Effector CD4-positive, alpha-beta T cell (primary cell): ENCODE results near the gene BEND4.

ENCODE experiments used
- DNase-seq: peaks from one replicate; pipeline ENCODE4 v3.0.0-alpha.2; 2020

BEND4 gene

DNA sequence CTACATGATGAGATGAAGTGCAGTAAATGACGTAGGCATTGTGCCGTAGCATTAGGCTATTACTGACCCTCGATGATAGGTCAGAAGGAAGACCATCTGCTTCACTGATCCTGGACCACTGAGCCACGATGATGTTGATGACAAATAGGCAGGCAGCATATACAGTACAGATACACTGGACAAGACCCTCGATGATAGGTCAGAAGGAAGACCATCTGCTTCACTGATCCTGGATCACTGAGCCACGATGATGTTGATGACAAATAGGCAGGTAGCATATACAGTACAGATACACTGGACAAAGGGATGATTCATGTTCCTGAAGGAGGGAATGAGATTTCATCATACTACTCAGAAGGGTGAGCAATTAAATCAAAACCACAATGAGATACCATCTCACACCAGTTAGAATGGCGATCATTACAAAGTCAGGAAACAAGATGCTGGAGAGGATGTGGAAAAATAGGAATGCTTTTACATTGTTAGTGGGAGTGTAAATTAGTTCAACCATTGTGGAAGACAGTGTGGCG, 50.9 kb downstream of the BEND4 start:
- DNase-seq = no peak

- no peak for DNase-seq
These were observed 64.1 kb downstream of the BEND4 start for GRCh38 chr4:42088386-42088785.

- no peak for DNase-seq
These were observed 68.6 kb downstream of the BEND4 start for GRCh38 chr4:42083816-42084215.

- DNase-seq = no peak
These were observed 72.1 kb downstream of the BEND4 start for GRCh38 chr4:42080306-42080705.

DNA sequence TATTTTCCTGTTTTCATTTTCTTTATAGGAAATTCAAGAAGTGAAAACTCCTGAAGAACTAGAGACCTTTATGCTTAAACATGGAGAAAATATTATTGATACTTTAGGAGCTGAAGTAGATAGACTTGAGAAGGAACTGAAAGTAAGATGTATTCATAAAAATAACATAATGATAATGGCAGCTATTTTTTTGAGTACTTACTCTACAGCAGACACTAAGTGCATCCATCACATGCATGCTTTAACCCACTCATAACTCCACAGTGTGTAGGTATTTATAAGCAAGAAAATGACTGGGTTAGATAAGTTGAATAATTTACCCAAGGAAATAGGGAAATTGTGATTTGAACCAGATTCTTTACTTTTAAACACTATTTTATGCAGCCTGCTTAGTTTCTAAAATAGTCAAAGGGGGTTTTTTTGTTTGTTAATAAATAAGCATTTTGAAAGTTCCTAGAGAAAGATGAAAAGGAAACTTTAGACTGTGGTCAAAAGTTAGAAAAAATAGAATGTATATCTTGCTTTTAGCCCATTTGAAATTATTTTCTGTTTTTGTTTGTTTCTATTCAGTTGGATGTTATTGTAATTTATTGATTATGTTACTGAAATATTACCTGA, 74.2 kb downstream of the BEND4 start:
- no peak for DNase-seq

DNA sequence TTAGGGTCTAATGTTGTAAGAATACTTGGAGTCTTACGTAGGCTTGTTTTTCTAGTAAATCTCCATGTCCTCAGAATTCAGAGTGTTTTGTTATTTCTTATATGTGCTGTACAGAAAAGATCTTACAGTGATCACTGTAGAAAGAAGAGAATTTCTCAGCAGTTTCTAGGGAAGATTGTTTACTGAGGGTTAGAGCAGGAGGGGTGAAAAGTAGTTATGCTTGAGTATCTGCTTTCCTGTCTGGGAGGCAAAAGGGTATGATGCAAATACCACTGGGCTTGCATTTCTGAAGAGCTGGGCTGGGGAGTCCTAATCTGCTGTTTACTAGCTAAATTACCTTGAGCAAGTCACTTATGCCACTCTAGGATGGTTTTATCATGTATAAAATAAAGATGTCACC, 78.2 kb downstream of the BEND4 start:
- DNase-seq = no peak

DNA sequence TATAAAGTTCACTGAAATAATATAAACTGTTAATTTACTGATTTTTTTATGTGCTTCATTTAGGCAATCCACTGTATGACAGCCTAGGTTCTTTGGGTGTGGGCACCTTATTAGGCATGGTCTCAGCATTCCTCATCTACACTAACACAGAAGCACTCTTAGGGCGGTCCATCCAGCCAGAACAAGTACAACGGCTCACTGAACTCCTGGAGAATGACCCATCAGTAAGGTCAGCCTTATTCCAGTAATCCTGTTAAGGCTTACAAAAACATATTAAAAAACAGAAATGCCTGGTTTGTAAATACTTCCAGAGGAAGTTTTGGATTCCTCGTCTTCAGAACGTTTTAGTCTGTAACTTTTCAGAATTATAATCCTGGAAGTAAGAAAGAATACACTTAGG, 82.0 kb downstream of the BEND4 start:
- DNase-seq = no peak

GRCh38 chr4:42067264-42067663, 85.2 kb downstream of the BEND4 start:
- no peak for DNase-seq

- DNase-seq = no peak
These were observed 86.1 kb downstream of the BEND4 start for GRCh38 chr4:42066402-42066801.
